Activated T-helper 17 cell treated with anti-CD3 and anti-CD28 coated beads, Interleukin-2, amount 50 U/mL, for 72 hours (primary cell): ENCODE measurements around the gene EIF4G2. TPM values are rescaled to one million over a fixed set of nuclear protein-coding genes. Genes with fewer than 3 reads are reported as not detected.
"Not testable (repeated sequence)": the region's sequence is repeated elsewhere in the genome, so short reads cannot be mapped to it uniquely, and the experiment has no call there.

ENCODE experiments used
- ATAC-seq: fragments of 150-1000 bp; cut with Tn5 transposase; replicated peaks from 2 replicates; pipeline ENCODE4 v1.10.0; 2021; ENCODE audit warnings: mild to moderate bottlenecking, moderate library complexity
- H3K27ac Mint-ChIP-seq: one replicate; pipeline ENCODE4 v1.8.0; 2022; ENCODE audit warnings: mixed read lengths
- H3K27me3 Mint-ChIP-seq: one replicate; pipeline ENCODE4 v1.8.0; 2022; ENCODE audit warnings: mixed read lengths
- H3K36me3 Mint-ChIP-seq: one replicate; pipeline ENCODE4 v1.8.0; 2022; ENCODE audit warnings: low read depth, mild to moderate bottlenecking, mixed read lengths
- H3K4me1 Mint-ChIP-seq: one replicate; pipeline ENCODE4 v1.8.0; 2022; ENCODE audit warnings: mixed read lengths
- H3K4me3 Mint-ChIP-seq: one replicate; pipeline ENCODE4 v1.8.0; 2022; ENCODE audit warnings: mild to moderate bottlenecking, mixed read lengths
- H3K9me3 Mint-ChIP-seq: one replicate; pipeline ENCODE4 v1.8.0; 2022; ENCODE audit warnings: mixed read lengths
- total RNA-seq, 2 donors: library from RNA; stranded (reverse); gene quantifications; one replicate each; pipeline ENCODE4 v1.2.3, GENCODE V29; 2022

The EIF4G2 gene
- total RNA-seq, 2 donors from 2014 or later: 622 to 1,188 TPM

- no peak overlapping the region for H3K4me3 Mint-ChIP-seq
- no peaks in the 10 kb centered on the region for H3K4me1 Mint-ChIP-seq
- no peak overlapping the region for H3K27ac Mint-ChIP-seq
- ATAC-seq: no peak
- no peaks in the 10 kb centered on the region for H3K27me3 Mint-ChIP-seq
- no peaks in the 10 kb centered on the region for H3K36me3 Mint-ChIP-seq
- H3K9me3 Mint-ChIP-seq: no peaks in the 10 kb centered on the region
Measured at GRCh38 chr11:10828402-10828801, 19.7 kb upstream of the EIF4G2 start.

GRCh38 chr11:10824888-10825287 lies 16.2 kb upstream of the EIF4G2 start:
- no peaks in the 10 kb centered on the region for H3K4me1 Mint-ChIP-seq
- no peak for ATAC-seq
- H3K9me3 Mint-ChIP-seq: no peaks in the 10 kb centered on the region
- no peaks in the 10 kb centered on the region for H3K36me3 Mint-ChIP-seq
- no peaks in the 10 kb centered on the region for H3K27me3 Mint-ChIP-seq
- no peak overlapping the region for H3K4me3 Mint-ChIP-seq
- H3K27ac Mint-ChIP-seq: no peak overlapping the region

DNA sequence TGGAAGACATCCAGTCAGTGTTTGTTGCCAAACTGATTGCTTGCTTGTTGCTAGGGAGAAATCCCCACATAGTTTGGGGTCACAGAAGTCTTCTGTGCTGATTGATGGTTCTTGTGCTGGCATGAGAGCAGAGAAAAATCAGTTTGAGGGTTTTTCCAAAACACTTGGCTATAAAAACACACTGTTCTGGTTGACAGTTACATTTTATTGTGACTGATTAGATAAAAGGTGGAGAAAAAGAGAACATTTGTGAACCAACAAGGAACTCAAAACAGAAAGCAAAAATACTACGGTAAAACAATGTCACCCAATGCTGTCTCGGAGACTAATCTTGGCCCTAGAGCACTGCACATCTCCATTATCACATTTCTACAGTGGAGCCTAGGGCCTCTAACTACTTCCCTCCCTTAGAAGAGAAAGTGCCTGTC lies 14.4 kb upstream of the EIF4G2 start:
- H3K4me1 Mint-ChIP-seq: no peaks in the 10 kb centered on the region
- no peaks in the 10 kb centered on the region for H3K36me3 Mint-ChIP-seq
- no peak overlapping the region for H3K4me3 Mint-ChIP-seq
- no peak for ATAC-seq
- no peaks in the 10 kb centered on the region for H3K9me3 Mint-ChIP-seq
- H3K27ac Mint-ChIP-seq: no peak overlapping the region
- H3K27me3 Mint-ChIP-seq: no peaks in the 10 kb centered on the region

DNA sequence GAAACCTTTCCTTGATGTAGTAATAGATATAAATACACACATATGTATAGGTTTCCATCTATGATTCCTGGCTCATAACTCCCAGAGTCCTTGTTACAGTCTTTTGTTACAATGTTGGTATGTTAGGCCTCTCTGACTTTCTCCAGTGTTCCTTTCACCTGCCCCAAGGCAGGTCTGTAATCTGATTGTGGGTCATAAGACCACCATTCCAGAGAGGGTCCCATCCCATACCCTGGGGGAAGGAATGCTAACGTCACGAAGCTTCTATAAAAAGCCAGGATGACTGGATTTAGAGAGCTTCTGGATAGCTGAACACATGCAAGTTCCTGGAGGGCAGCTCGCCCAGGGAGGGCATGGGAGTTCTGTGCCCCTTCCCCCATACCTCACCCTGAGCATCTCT lies 13.8 kb upstream of the EIF4G2 start:
- not testable (repeated sequence) for H3K27me3 Mint-ChIP-seq, H3K4me1 Mint-ChIP-seq, H3K9me3 Mint-ChIP-seq, H3K4me3 Mint-ChIP-seq, H3K36me3 Mint-ChIP-seq, H3K27ac Mint-ChIP-seq, ATAC-seq

GRCh38 chr11:10818594-10818993 lies 9.9 kb upstream of the EIF4G2 start:
- no peaks in the 10 kb centered on the region for H3K36me3 Mint-ChIP-seq
- no peak overlapping the region for H3K4me3 Mint-ChIP-seq
- no peak for ATAC-seq
- no peaks in the 10 kb centered on the region for H3K4me1 Mint-ChIP-seq
- H3K27ac Mint-ChIP-seq: no peak overlapping the region
- no peaks in the 10 kb centered on the region for H3K9me3 Mint-ChIP-seq
- no peaks in the 10 kb centered on the region for H3K27me3 Mint-ChIP-seq

DNA sequence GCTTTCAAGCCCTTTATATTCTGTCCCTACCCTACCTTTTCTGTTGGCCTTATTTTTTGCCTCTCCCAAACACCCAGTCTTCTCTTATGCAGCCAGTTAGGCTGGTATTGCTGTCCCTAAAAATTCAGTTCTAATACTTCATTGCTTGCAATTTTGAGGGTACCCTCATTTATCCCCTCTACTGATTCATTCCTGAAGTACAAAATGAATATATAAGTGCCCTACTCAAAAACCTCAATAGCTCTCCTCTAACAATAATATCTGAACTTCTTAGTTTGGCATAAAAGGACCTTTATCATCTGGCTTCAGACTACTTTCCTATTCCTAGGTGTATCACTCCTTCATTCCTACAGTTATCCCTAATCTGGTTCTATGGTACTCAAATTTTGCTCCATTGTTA lies 5.2 kb upstream of the EIF4G2 start:
- H3K4me3 Mint-ChIP-seq: no peak overlapping the region

DNA sequence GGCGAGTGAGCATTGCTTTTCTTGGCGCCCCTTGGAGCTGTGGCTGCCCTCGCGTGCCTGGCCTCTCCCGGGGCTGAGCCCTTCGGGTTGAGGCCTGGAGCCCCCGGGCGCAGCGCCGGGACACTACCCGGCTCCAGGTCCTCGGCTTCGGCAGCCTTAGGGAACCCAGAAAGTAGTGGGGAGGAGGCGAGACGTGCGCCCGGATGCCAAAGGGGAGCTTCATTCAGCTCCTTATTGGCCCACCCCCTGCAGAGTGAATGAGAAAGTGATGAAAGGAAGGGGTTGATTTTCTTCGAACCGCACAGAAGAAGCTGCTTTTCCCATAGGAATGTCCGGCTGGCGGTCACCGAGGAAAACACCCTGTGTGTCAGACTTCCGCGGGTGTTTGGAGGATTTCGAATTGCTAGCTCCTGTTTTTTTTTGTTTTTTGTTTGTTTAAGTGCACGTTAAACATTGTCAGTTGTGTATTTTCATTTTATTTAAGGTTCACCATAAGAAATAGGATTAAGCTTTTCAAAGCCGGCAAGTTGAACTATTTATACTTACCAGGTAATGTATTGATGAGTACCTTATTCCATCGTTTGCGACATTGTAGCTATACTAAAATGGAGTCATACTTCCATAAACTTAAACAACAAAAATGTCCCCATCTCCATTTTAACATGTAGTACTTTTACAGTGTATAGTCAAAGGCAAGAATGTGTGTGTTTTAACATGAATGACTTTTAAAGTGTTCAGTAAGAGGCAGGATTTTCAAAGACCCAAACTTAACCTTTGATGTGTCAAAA lies 841 bp upstream of the EIF4G2 start:
- Mint-ChIP-seq H3K9me3 (no peaks in the 10 kb centered on the region), H3K27ac (peak overlapping the region; percentile 94), H3K36me3 (peaks cover 46% of the 10 kb centered on the region), H3K4me3 (peak overlapping the region; percentile 93), H3K4me1 (peaks cover 22% of the 10 kb centered on the region), H3K27me3 (no peaks in the 10 kb centered on the region)
- peak; percentile 22 for ATAC-seq

More for the DNA sequence above, 5.2 kb upstream of the EIF4G2 start:
- ATAC-seq: no peak
- H3K9me3 Mint-ChIP-seq: no peaks in the 10 kb centered on the region
- peaks cover 6% of the 10 kb centered on the region for H3K4me1 Mint-ChIP-seq
- no peak overlapping the region for H3K27ac Mint-ChIP-seq
- peaks cover 2% of the 10 kb centered on the region for H3K36me3 Mint-ChIP-seq
- H3K27me3 Mint-ChIP-seq: no peaks in the 10 kb centered on the region

DNA sequence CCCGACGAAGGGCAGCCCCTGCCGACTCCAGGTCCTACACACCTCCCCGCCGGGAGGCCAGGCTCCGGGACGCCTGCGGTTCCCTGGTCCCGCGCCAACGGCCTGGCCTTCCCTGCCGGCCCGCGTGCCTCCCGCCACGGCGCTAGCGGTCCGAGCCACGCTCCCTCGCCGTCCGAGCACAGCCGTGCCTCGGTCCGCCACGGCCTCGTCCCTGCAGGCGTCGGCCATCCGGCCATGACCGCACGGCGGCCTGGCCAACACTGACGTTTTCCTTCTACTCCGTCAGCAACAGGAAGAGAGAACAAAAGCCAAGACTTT lies 532 bp downstream of the EIF4G2 start:
- no peaks in the 10 kb centered on the region for H3K27me3 Mint-ChIP-seq
- peak overlapping the region; percentile 93 for H3K4me3 Mint-ChIP-seq
- H3K9me3 Mint-ChIP-seq: no peaks in the 10 kb centered on the region
- peak overlapping the region; percentile 94 for H3K27ac Mint-ChIP-seq
- peak; percentile 1 for ATAC-seq
- peaks cover 26% of the 10 kb centered on the region for H3K4me1 Mint-ChIP-seq
- peaks cover 59% of the 10 kb centered on the region for H3K36me3 Mint-ChIP-seq

- H3K36me3 Mint-ChIP-seq: peaks cover 65% of the 10 kb centered on the region
- H3K9me3 Mint-ChIP-seq: no peaks in the 10 kb centered on the region
- H3K4me1 Mint-ChIP-seq: peaks cover 26% of the 10 kb centered on the region
- H3K27ac Mint-ChIP-seq: peak overlapping the region; percentile 94
- H3K4me3 Mint-ChIP-seq: peak overlapping the region; percentile 93
- no peak for ATAC-seq
- no peaks in the 10 kb centered on the region for H3K27me3 Mint-ChIP-seq
Measured at GRCh38 chr11:10807493-10808234, 1.1 kb downstream of the EIF4G2 start.

GRCh38 chr11:10806206-10806605 lies 2.5 kb downstream of the EIF4G2 start:
- peaks cover 32% of the 10 kb centered on the region for H3K4me1 Mint-ChIP-seq
- no peak for ATAC-seq
- H3K27ac Mint-ChIP-seq: peak overlapping the region; percentile 94
- H3K9me3 Mint-ChIP-seq: no peaks in the 10 kb centered on the region
- H3K27me3 Mint-ChIP-seq: no peaks in the 10 kb centered on the region
- H3K36me3 Mint-ChIP-seq: peaks cover 79% of the 10 kb centered on the region
- peak overlapping the region; percentile 93 for H3K4me3 Mint-ChIP-seq

DNA sequence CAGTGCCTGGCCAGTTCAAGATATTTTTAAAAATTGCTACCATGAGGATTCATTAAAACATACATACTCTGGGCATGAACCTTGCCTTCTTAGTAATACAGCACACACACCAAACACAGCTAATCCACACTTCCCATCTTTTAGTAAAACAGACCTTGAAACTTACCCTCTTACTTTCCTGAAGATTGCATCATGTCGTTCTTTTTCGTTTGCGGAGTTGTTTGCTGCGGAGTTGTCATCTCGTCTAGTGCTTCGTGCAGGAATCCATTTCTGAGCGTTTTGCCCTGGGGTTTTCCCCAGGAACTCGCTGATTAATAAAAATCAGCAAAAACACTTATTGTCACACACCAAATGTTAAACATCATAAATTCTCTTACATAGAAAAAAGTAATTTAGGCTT lies 3.0 kb downstream of the EIF4G2 start:
- peaks cover 84% of the 10 kb centered on the region for H3K36me3 Mint-ChIP-seq
- peak overlapping the region; percentile 93 for H3K4me3 Mint-ChIP-seq
- ATAC-seq: no peak
- H3K27ac Mint-ChIP-seq: peak overlapping the region; percentile 94
- H3K9me3 Mint-ChIP-seq: no peaks in the 10 kb centered on the region
- peaks cover 35% of the 10 kb centered on the region for H3K4me1 Mint-ChIP-seq
- no peaks in the 10 kb centered on the region for H3K27me3 Mint-ChIP-seq

- Mint-ChIP-seq H3K4me3 (peak overlapping the region; percentile 93), H3K36me3 (peaks cover 100% of the 10 kb centered on the region), H3K27me3 (no peaks in the 10 kb centered on the region), H3K27ac (peak overlapping the region; percentile 38), H3K4me1 (peaks cover 46% of the 10 kb centered on the region), H3K9me3 (no peaks in the 10 kb centered on the region)
- no peak for ATAC-seq
Measured at GRCh38 chr11:10803676-10804075, 5.0 kb downstream of the EIF4G2 start.

GRCh38 chr11:10800292-10800691 lies 8.4 kb downstream of the EIF4G2 start:
- Mint-ChIP-seq H3K27me3 (no peaks in the 10 kb centered on the region), H3K4me1 (peaks cover 36% of the 10 kb centered on the region), H3K9me3 (no peaks in the 10 kb centered on the region), H3K27ac (peak overlapping the region; percentile 74), H3K4me3 (peak overlapping the region; percentile 48), H3K36me3 (peaks cover 93% of the 10 kb centered on the region)
- no peak for ATAC-seq

- H3K9me3 Mint-ChIP-seq: no peaks in the 10 kb centered on the region
- H3K4me3 Mint-ChIP-seq: peak overlapping the region; percentile 48
- H3K4me1 Mint-ChIP-seq: peaks cover 36% of the 10 kb centered on the region
- H3K27ac Mint-ChIP-seq: peak overlapping the region; percentile 74
- H3K27me3 Mint-ChIP-seq: no peaks in the 10 kb centered on the region
- ATAC-seq: peak; percentile 69
- H3K36me3 Mint-ChIP-seq: peaks cover 75% of the 10 kb centered on the region
Measured at GRCh38 chr11:10798330-10798928, 10.3 kb downstream of the EIF4G2 start.

DNA sequence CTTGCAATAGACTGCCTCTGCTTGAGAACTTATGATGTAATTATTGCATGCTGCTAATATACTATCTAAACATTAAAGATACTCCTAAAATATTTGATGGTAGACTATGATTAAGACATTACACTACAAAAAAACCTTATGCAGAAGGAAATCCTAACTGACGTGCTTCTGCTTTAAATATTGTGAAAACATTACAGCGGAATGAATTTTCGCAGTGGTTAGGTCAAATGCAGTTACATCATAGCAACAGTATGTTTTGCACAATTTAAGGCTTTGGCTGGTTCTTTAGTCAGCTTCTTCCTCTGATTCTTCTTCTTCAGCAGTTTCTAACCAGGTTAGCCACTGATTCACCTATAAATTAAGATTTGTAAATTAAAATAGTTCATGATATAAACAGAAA lies 11.2 kb downstream of the EIF4G2 start:
- Mint-ChIP-seq H3K27ac (peak overlapping the region; percentile 25), H3K4me1 (peaks cover 42% of the 10 kb centered on the region), H3K4me3 (no peak overlapping the region), H3K36me3 (peaks cover 66% of the 10 kb centered on the region), H3K9me3 (no peaks in the 10 kb centered on the region), H3K27me3 (peaks cover 6% of the 10 kb centered on the region)
- ATAC-seq: no peak
